Tibial artery (tissue), 4 donors: Measurements from ENCODE around the gene KCTD7.

ENCODE experiments used
- DNase-seq, 2 donors: peaks; one replicate each; pipeline ENCODE4 v3.0.0-alpha.2; 2019
- H3K27ac ChIP-seq, 2 donors: fragments of 200-600 bp; sonication (generic) in 1 of 2; 1 replicate in 1 of 2; 2 replicates in 1 of 2; pipeline ENCODE4 v1.5.1; 2018 to 2019; ENCODE audit warnings: mild to moderate bottlenecking in 1 of 2
- H3K27me3 ChIP-seq, 2 donors: fragments of 200-600 bp; sonication (generic) in 1 of 2; one replicate each; pipeline versions ENCODE4 v1.5.1 to v1.6.0; 2016 to 2019
- H3K36me3 ChIP-seq, 3 donors: fragments of 200-600 bp; sonication (generic) in 2 of 3; one replicate each; pipeline ENCODE4 v1.5.1; 2016 to 2019; ENCODE audit warnings: mild to moderate bottlenecking in 2 of 3
- H3K4me1 ChIP-seq, 4 donors: fragments of 200-600 bp; sonication (generic) in 2 of 4; 1 replicate in 3 of 4; 2 replicates in 1 of 4; pipeline ENCODE4 v1.5.1; 2016 to 2019
- H3K4me3 ChIP-seq, 2 donors: fragments of 200-600 bp; sonication (generic) in 1 of 2; 1 replicate in 1 of 2; 2 replicates in 1 of 2; pipeline ENCODE4 v1.5.1; 2018 to 2019; ENCODE audit warnings: mild to moderate bottlenecking in 2 of 2
- H3K9me3 ChIP-seq, 3 donors: fragments of 200-600 bp; sonication (generic) in 1 of 3; one replicate each; pipeline ENCODE4 v1.5.1; 2016 to 2019
- intact Hi-C: fragments of 100-400 bp; cut with DNase I; formaldehyde crosslinking; loops from one replicate; pipeline ENCODE4 v1.15.0; 2023; ENCODE audit warnings: low total_unique reads
- TF ChIP-seq, protein P1 (sequence below), 2 experiments: fragments of 200-600 bp in 1 of 2; fragments of 450-650 bp in 1 of 2; IDR thresholded peaks; one replicate each; pipeline ENCODE4 v1.5.1; 2017 to 2019; ENCODE audit warnings: antibody characterized with exemption in 2 of 2, mild to moderate bottlenecking in 1 of 2, moderate library complexity in 1 of 2

The KCTD7 gene

DNA sequence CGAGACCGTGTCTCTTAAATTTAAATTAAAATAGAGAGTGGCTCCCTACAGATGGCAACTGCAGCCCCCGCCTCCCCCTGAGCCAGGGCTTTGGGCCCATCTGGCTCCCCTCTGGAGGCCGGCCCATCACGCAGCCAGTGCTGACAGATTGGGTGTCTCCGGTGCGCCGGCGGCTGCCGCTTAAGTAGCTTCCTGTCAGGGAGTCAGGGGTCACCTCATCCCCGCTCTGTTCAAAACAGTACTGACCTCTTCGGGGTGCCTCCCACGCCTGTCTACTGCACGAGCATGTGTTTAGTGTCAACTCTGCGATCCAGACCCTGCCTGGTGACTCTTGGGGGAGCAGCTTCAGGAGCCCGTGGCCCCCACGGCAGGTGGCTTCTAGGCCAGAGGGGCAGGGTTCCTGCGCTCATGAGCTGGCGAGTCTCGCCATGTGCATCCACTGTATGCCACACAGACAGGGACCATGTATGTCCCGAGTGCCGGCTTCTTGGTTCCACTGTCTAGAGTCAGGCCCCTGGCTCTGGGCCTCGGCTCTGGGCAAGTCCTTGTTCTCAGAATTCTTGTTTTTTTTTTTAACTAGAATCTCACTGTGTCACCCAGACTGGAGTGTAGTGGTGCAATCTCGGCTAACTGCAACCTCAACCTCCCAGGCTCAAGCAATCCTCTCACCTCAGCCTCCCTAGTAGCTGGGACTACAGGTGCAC lies 36.1 kb downstream of the KCTD7 start:
- H3K9me3 ChIP-seq, result no peaks in the 10 kb centered on the region
- no peak for DNase-seq
- H3K4me1 ChIP-seq, result peaks cover 0 to 5% (median 0%) of the 10 kb centered on the region in 4 donors
- TF ChIP-seq, protein P1, sequence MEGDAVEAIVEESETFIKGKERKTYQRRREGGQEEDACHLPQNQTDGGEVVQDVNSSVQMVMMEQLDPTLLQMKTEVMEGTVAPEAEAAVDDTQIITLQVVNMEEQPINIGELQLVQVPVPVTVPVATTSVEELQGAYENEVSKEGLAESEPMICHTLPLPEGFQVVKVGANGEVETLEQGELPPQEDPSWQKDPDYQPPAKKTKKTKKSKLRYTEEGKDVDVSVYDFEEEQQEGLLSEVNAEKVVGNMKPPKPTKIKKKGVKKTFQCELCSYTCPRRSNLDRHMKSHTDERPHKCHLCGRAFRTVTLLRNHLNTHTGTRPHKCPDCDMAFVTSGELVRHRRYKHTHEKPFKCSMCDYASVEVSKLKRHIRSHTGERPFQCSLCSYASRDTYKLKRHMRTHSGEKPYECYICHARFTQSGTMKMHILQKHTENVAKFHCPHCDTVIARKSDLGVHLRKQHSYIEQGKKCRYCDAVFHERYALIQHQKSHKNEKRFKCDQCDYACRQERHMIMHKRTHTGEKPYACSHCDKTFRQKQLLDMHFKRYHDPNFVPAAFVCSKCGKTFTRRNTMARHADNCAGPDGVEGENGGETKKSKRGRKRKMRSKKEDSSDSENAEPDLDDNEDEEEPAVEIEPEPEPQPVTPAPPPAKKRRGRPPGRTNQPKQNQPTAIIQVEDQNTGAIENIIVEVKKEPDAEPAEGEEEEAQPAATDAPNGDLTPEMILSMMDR (IDR thresholded peaks at IDR 0.05), result no peak
- intact Hi-C loops, result no loop called here
- H3K4me3 ChIP-seq, result no peak overlapping the region
- H3K27ac ChIP-seq, result no peak overlapping the region
- H3K27me3 ChIP-seq, result no peaks in the 10 kb centered on the region
- peaks cover 0 to 10% (median 0%) of the 10 kb centered on the region in 3 donors for H3K36me3 ChIP-seq

DNA sequence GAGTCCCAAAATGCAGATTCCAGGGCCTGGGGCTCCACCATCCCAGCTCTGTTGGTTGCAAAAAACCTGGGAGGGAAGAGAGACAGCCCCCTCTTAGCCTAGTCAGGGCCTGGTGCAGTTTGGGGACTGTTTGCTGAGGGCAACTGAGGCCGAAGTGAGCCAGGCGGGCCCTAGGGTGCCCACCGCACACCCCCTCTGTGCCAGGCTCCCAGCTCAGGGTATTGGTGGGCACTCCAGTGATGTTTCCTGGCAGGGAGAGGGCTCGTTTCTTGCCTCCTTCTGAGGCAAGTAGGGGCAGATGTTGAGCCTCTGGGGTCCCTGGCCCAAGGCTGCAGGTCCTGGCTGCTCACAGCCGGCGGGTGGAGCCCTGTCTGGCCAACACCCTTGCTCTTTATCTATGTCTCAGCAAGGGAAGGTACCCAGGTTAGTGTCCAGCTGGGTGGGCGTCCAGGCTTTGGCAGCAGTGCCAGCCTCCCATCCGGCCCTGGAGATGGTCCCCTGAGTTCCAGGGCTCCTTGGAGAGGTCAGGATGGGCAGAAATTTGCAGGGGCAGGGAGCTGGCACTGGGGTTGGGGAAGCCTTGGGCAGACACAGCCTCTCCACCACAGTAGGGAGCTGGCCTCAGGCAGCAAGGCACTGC lies 37.8 kb downstream of the KCTD7 start:
- Histone ChIP-seq H3K9me3 (no peaks in the 10 kb centered on the region), H3K36me3 (peaks cover 0 to 10% (median 0%) of the 10 kb centered on the region in 3 donors), H3K27ac (no peak overlapping the region), H3K27me3 (no peaks in the 10 kb centered on the region), H3K4me1 (peaks cover 0 to 5% (median 0%) of the 10 kb centered on the region in 4 donors), H3K4me3 (no peak overlapping the region)
- no peak for DNase-seq
- intact Hi-C loops, result no loop called here
- TF ChIP-seq, protein P1 (IDR thresholded peaks at IDR 0.05), result no peak

DNA sequence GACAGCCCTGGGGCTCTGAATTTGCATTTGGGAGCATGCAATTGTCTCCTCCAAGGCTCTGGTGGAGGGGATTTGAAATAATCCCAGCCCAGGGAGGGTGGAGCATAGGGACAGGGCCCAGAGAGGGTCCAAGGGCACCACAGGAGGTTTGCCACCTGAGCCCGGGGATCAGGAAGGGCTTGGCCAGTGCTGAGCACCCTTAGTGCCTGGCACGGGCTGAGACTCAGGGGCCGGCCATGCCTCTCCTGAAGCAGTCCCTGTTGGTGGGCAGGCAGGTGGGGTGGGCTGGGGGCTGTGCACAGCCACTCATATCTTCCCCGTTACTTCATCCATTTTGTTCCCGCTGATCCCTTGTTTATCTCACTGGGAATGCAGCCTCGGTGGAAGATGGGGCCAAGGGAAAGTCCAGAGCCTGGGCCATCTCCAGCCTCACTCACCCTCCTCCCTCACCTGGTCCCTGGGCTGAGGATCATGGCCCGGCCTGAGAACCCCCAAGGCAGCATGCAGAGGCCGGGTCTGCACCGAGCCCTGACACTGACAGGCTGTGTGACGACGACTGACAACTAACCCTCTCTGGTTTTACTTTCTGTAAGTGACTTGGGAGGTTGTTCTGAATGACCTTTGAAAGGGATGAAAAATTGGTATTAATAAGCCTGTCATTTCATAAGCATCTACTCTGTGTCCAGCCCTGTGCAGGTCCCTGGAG lies 38.5 kb downstream of the KCTD7 start:
- TF ChIP-seq, protein P1 (IDR thresholded peaks at IDR 0.05), result no peak
- Histone ChIP-seq H3K27me3 (no peaks in the 10 kb centered on the region), H3K4me3 (no peak overlapping the region), H3K27ac (no peak overlapping the region), H3K4me1 (peaks cover 0 to 5% (median 0%) of the 10 kb centered on the region in 4 donors), H3K9me3 (no peaks in the 10 kb centered on the region), H3K36me3 (peaks cover 0 to 10% (median 0%) of the 10 kb centered on the region in 3 donors)
- intact Hi-C loops, result no loop called here
- DNase-seq, result no peak

DNA sequence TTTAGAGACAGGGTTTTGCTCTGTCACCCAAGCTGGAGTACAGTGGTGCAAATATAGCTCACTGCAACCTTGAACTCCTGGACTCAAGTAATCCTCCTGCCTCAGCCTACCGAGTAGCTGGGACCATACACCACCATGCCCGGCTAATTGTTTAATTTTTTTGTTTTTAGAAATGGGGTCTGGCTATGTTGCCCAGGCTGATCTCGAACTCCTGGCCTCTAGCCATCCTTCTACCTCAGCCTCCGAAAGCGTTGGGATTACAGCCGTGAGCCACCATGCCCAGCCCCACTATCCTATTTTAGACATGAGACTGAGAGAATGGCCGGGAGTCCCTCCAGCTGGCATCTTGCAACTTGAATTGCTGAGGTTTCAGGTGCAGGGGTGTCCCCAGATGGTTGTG lies 39.4 kb downstream of the KCTD7 start:
- no peak for DNase-seq
- Histone ChIP-seq H3K9me3 (no peaks in the 10 kb centered on the region), H3K4me3 (no peak overlapping the region), H3K4me1 (peaks cover 0 to 5% (median 0%) of the 10 kb centered on the region in 4 donors), H3K36me3 (peaks cover 0 to 10% (median 0%) of the 10 kb centered on the region in 3 donors), H3K27ac (no peak overlapping the region), H3K27me3 (no peaks in the 10 kb centered on the region)
- intact Hi-C loops, result no loop called here
- TF ChIP-seq, protein P1 (IDR thresholded peaks at IDR 0.05), result no peak

DNA sequence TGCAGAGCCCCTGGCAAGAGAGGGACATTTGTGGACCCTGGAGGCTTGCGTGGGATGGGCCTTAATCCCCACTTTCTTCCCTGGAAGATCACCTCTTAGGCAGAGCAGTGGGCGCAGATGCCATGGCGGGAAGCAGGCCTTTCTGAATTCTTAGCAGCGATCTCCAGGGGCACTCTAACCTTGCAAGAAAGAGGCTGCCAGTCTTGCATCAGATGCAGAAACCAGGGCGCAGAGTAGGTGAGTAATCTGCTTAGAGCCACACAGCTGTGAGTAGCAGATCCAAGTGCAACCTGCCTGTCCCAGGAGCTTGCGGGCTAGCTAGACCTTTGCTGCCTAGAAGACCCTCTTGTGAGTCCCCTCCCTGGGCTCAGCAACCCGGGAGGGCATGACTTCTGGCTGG lies 40.0 kb downstream of the KCTD7 start:
- Histone ChIP-seq H3K27me3 (no peaks in the 10 kb centered on the region), H3K4me3 (no peak overlapping the region), H3K27ac (no peak overlapping the region), H3K4me1 (peaks cover 0 to 5% (median 0%) of the 10 kb centered on the region in 4 donors), H3K36me3 (peaks cover 0 to 10% (median 0%) of the 10 kb centered on the region in 3 donors), H3K9me3 (no peaks in the 10 kb centered on the region)
- intact Hi-C loops, result no loop called here
- DNase-seq, result no peak
- TF ChIP-seq, protein P1 (IDR thresholded peaks at IDR 0.05), result no peak
